ENCODE measurements around the gene MRPL46. TPM values are rescaled to one million over a fixed set of nuclear protein-coding genes. Genes with fewer than 3 reads are reported as not detected.

The MRPL46 gene
- total and polyA plus RNA-seq, 2 of the 8 experiments (the other 6 are each of a cell fraction or from before 2014, with no cell fraction given): 17.2 to 24.5 TPM

DNA sequence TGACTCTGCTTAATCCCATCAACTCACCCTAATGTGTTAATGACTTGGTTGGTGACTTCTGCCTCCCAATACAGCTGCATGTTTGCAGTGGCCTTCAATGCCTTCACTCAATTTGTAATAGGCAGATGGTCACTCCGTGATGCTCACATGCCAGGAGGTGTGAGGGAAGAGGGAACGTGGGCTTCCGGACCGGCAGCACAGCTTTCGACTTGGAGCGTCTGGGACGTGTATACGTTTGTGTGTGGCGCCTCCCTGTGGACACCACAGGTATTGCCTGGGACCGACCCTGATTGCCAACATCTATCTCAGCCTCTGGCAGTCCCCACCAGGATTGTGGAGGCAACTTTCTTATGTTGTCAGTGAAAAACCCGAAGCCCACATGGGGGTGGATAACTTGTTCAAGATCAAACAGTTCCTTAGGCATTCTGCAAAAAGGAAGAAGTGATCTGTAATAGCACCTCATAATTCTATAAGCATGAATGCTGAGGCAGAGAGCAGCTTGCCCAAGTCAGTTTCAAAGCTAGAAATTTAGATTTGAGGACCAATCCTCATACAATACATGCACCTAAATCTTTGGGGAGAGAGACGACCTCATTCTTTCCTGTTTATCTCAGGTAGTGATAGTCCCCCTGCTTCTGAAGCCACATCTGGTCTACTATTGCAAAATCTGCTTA is 16.9 kb downstream of the MRPL46 start:
- peak; percentile 72 for FAIRE-seq
- H3K27me3 ChIP-seq (replicated peaks in 1 of 4; ENCODE audit: control insufficient read depth in 3 of 4, extremely low read depth in 1 of 4, insufficient read depth in 3 of 4, low read length in 3 of 4): peaks cover 0 to 10% (median 5%) of the 10 kb centered on the region in 4 experiments; a peak in 5 of 7 replicates
- no peak overlapping the region for H2BK5ac ChIP-seq (ENCODE audit: low read depth, low read length)
- peak; percentile 75 to 98 for DNase-seq (ENCODE audit: low read depth in 1 of 2, low spot score in 2 of 2)
- H2AFZ ChIP-seq (ENCODE audit: low read length): no peak overlapping the region
- no peak overlapping the region for H3K27ac ChIP-seq (ENCODE audit: low read depth, low read length)
- H3K79me2 ChIP-seq (ENCODE audit: control insufficient read depth in 1 of 2, insufficient read depth in 2 of 2, low read length in 2 of 2): no peaks in the 10 kb centered on the region
- H3K18ac ChIP-seq (ENCODE audit: extremely low read depth, low read length): no peak overlapping the region
- H2BK15ac ChIP-seq (ENCODE audit: low read length): no peak overlapping the region
- H3K4ac ChIP-seq (replicated peaks; ENCODE audit: insufficient read length, low read depth, low read length): no peak overlapping the region
- 0 out of 2 replicates have a peak, but pooled peaks cover 1% of the 10 kb centered on the region for H3K23me2 ChIP-seq (ENCODE audit: low read depth, low read length)
- no peak overlapping the region for H3K4me3 ChIP-seq (ENCODE audit: extremely low read depth in 1 of 4, insufficient read depth in 2 of 4, low read depth in 3 of 4, low read length in 4 of 4)
- no peak overlapping the region for H3K9ac ChIP-seq (replicated peaks in 1 of 4; ENCODE audit: extremely low read depth in 1 of 4, low read depth in 3 of 4, low read length in 3 of 4)
- no peaks in the 10 kb centered on the region for H3K79me1 ChIP-seq (ENCODE audit: low read depth, low read length)
- no peak overlapping the region for H4K91ac ChIP-seq (replicated peaks; ENCODE audit: insufficient read length, low read length)
- no peak overlapping the region for H2BK20ac ChIP-seq (ENCODE audit: low read length)
- H3K9me3 ChIP-seq (ENCODE audit: insufficient read depth in 2 of 2, low read depth in 1 of 2, low read length in 1 of 2): no peaks in the 10 kb centered on the region
- H4K5ac ChIP-seq (ENCODE audit: insufficient read length, low read depth, low read length): no peak overlapping the region
- ChIA-PET POLR2A (ENCODE audit: partially characterized antibody) (interaction anchor here (0.6 to 1.7 kb wide), 4 partner anchors 111 to 1465 kb away, joined by 3 to 5 read pairs (median 3); no protein-coding TSS in a partner anchor), CTCF (ENCODE audit: partially characterized antibody) (interaction anchor here (0.6 to 8.1 kb wide), 54 partner anchors 9 to 574 kb away, joined by 3 to 106 read pairs (median 4); partner anchors contain the start of gene MRPS11)
- H2AK5ac ChIP-seq (ENCODE audit: low read depth, low read length): no peak overlapping the region
- H3K23ac ChIP-seq (ENCODE audit: insufficient read length): no peak overlapping the region
- no peak overlapping the region for H2BK120ac ChIP-seq (replicated peaks; ENCODE audit: low read depth, low read length)
- H2BK12ac ChIP-seq (ENCODE audit: low read depth, low read length): no peak overlapping the region
- H3K56ac ChIP-seq (replicated peaks; ENCODE audit: insufficient read length, low read depth, low read length): no peak overlapping the region
- no peak overlapping the region for H4K8ac ChIP-seq (ENCODE audit: extremely low read depth, insufficient read depth, low read length)
- H4K20me1 ChIP-seq (replicated peaks in 1 of 2; ENCODE audit: control insufficient read depth in 1 of 2, insufficient read depth in 2 of 2, low read length in 2 of 2): no peaks in the 10 kb centered on the region
- WGBS, 2 experiments (ENCODE audit: extremely low coverage in 1 of 2, insufficient coverage in 1 of 2, insufficient read length in 1 of 2, insufficient replicate concordance in 2 of 2, low coverage in 1 of 2, low lambda C conversion rate in 2 of 2, missing lambda C conversion rate in 1 of 2): 15% methylated on average over 12 of the region's 12 CpGs; no CpG with 5 or more reads in 1 of the 2 experiments
- no peak overlapping the region for H3K14ac ChIP-seq (ENCODE audit: insufficient read length)
- H3K4me1 ChIP-seq (replicated peaks in 1 of 4; ENCODE audit: control insufficient read depth in 3 of 4, insufficient read depth in 4 of 4, low read length in 3 of 4): no peaks in the 10 kb centered on the region; a peak in 1 of 7 replicates
- H3K4me2 ChIP-seq (ENCODE audit: insufficient read depth in 1 of 2, low read depth in 2 of 2, low read length in 2 of 2): no peak overlapping the region
- H3K36me3 ChIP-seq (ENCODE audit: control insufficient read depth in 2 of 4, insufficient read depth in 4 of 4, low read length in 3 of 4): no peaks in the 10 kb centered on the region
- TF ChIP-seq SIRT6 (IDR thresholded peaks at IDR 0.05; ENCODE audit: low read length): no peak
- no peak for TF ChIP-seq CBX5 (IDR thresholded peaks at IDR 0.05; ENCODE audit: low read depth, low read length)
- no peak for TF ChIP-seq KDM4A (IDR thresholded peaks at IDR 0.05; ENCODE audit: low read depth, low read length, severe bottlenecking)
- no peak for TF ChIP-seq TAF1 (IDR thresholded peaks at IDR 0.05; ENCODE audit: low read depth, low read length)
- TF ChIP-seq, protein P1, sequence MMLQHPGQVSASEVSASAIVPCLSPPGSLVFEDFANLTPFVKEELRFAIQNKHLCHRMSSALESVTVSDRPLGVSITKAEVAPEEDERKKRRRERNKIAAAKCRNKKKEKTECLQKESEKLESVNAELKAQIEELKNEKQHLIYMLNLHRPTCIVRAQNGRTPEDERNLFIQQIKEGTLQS (IDR thresholded peaks at IDR 0.05; ENCODE audit: insufficient read depth, low read depth, low read length): no peak
- TF ChIP-seq EZH2 (IDR thresholded peaks at IDR 0.05; ENCODE audit: low read depth, low read length, severe bottlenecking): no peak
- TF ChIP-seq, protein P2, sequence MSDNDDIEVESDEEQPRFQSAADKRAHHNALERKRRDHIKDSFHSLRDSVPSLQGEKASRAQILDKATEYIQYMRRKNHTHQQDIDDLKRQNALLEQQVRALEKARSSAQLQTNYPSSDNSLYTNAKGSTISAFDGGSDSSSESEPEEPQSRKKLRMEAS (IDR thresholded peaks at IDR 0.05): peak; percentile 98
- TF ChIP-seq, protein P3, sequence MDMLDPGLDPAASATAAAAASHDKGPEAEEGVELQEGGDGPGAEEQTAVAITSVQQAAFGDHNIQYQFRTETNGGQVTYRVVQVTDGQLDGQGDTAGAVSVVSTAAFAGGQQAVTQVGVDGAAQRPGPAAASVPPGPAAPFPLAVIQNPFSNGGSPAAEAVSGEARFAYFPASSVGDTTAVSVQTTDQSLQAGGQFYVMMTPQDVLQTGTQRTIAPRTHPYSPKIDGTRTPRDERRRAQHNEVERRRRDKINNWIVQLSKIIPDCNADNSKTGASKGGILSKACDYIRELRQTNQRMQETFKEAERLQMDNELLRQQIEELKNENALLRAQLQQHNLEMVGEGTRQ (IDR thresholded peaks at IDR 0.05; ENCODE audit: low read length): no peak

All from H1 (cell line).